NT2/D1 (cell line): ENCODE data around the gene TM9SF1.

Source experiments
- SUZ12 ChIP-seq: IDR thresholded peaks from 2 replicates; pipeline ENCODE4 v1.6.1; 2011; ENCODE audit not compliant: insufficient read length, insufficient read depth; ENCODE audit errors: extremely low read depth
- YY1 ChIP-seq: IDR thresholded peaks from 2 replicates; pipeline ENCODE4 v1.6.1; 2011; ENCODE audit not compliant: insufficient read length, insufficient read depth
- ZNF274 ChIP-seq: IDR thresholded peaks from 2 replicates; pipeline ENCODE4 v1.6.1; 2011; ENCODE audit warnings: mild to moderate bottlenecking, low read depth, low read length

- TF ChIP-seq SUZ12 (no peak), YY1 (no peak), ZNF274 (no peak)
Observed at GRCh38 chr14:24212924-24213865, 18.0 kb upstream of the TM9SF1 start, which contains the start of gene CHMP4A.
